PFSK-1 (cell line): Measurements from ENCODE around the gene MAPK8.

Experiments used
- FOXP2 ChIP-seq: optimal IDR thresholded peaks from 2 replicates; pipeline ENCODE3; 2011; ENCODE audit warnings: borderline replicate concordance, control low read depth, inconsistent platforms; ENCODE audit not compliant: insufficient read depth; ENCODE audit errors: extremely low read length, extremely low read depth
- POLR2AphosphoS5 ChIP-seq: IDR thresholded peaks from 2 replicates; pipeline ENCODE4 v1.6.1; 2012; ENCODE audit warnings: low read depth, mild to moderate bottlenecking, control low read depth, low read length, moderate library complexity
- SIN3A ChIP-seq: IDR thresholded peaks from 2 replicates; pipeline ENCODE4 v1.6.1; 2012; ENCODE audit warnings: mild to moderate bottlenecking, low read length, moderate library complexity, borderline replicate concordance; ENCODE audit not compliant: insufficient read depth
- TAF1 ChIP-seq: IDR thresholded peaks from 2 replicates; pipeline ENCODE4 v1.6.1; 2012; ENCODE audit warnings: low read length, control low read depth, borderline replicate concordance; ENCODE audit not compliant: insufficient read depth
- TF ChIP-seq, protein P1 (sequence below), 2 experiments: IDR thresholded peaks; 2 replicates each; pipeline versions ENCODE4 v1.6.1 to v1.8.0; 2011 to 2012; ENCODE audit warnings: low read depth in 2 of 2, low read length in 2 of 2, control low read depth in 1 of 2, inconsistent platforms in 1 of 2, mild to moderate bottlenecking in 1 of 2, moderate library complexity in 1 of 2; ENCODE audit not compliant: insufficient read depth in 1 of 2

DNA sequence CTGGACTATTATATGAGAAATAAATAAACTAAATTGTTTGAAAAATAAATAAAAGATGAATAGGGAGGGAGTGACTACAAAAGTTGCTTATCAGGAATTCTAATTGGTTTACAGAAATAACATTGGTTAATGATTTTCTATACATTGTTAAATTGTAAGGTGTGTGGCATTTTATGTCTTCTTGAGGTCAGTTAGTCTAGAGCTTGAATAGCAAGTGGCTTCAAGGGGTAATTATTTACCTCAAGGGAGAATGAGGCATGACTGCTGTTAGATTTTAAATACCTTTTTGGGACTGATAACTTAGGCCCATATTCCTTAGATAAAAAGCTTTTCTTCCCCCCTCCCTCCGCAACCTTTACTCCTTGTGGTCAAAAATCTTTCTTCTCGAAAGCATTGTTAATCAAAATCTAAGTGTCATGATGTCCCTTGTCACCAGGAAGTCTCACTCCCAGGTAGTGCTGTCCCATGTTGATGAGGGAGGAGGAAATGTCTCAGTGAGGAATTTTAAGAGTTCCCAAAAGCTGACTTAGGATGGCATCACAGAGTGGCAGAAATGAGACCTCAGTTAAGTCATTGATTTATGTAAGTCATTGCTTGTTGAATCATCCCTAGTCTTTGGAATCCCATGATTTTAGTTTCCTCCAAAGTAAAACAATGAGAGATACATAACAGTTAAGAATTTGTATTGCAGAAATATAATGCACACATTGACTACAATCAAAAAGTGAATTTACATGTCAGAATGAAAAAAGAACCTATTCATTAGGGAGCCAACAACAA lies 71.5 kb downstream of the MAPK8 start:
- TF ChIP-seq POLR2AphosphoS5 (no peak), SIN3A (no peak), TAF1 (no peak), FOXP2 (no peak)
- TF ChIP-seq, protein P1, sequence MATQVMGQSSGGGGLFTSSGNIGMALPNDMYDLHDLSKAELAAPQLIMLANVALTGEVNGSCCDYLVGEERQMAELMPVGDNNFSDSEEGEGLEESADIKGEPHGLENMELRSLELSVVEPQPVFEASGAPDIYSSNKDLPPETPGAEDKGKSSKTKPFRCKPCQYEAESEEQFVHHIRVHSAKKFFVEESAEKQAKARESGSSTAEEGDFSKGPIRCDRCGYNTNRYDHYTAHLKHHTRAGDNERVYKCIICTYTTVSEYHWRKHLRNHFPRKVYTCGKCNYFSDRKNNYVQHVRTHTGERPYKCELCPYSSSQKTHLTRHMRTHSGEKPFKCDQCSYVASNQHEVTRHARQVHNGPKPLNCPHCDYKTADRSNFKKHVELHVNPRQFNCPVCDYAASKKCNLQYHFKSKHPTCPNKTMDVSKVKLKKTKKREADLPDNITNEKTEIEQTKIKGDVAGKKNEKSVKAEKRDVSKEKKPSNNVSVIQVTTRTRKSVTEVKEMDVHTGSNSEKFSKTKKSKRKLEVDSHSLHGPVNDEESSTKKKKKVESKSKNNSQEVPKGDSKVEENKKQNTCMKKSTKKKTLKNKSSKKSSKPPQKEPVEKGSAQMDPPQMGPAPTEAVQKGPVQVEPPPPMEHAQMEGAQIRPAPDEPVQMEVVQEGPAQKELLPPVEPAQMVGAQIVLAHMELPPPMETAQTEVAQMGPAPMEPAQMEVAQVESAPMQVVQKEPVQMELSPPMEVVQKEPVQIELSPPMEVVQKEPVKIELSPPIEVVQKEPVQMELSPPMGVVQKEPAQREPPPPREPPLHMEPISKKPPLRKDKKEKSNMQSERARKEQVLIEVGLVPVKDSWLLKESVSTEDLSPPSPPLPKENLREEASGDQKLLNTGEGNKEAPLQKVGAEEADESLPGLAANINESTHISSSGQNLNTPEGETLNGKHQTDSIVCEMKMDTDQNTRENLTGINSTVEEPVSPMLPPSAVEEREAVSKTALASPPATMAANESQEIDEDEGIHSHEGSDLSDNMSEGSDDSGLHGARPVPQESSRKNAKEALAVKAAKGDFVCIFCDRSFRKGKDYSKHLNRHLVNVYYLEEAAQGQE (IDR thresholded peaks at IDR 0.05; ENCODE audit: insufficient read depth in 1 of 2, low read depth in 2 of 2, low read length in 2 of 2): no peak
